SJSA1 (cell line): ENCODE data around the gene CDC34. TPM values are rescaled to one million over a fixed set of nuclear protein-coding genes. Genes with fewer than 3 reads are reported as not detected.

Experiments used
- DNase-seq, 2 experiments: peaks; one replicate each; pipeline ENCODE4 v3.0.0-alpha.2; 2015 to 2020; ENCODE audit warnings: low spot score in 2 of 2, low read depth in 1 of 2
- H3K27ac ChIP-seq: fragments of 250-450 bp; sonication (Bioruptor Pico); 2 replicates; pipeline ENCODE4 v1.5.1; 2020; ENCODE audit warnings: mild to moderate bottlenecking, moderate library complexity
- H3K27me3 ChIP-seq: fragments of 250-450 bp; sonication (Bioruptor Pico); replicated peaks from 2 replicates; pipeline ENCODE4 v1.5.1; 2020; ENCODE audit warnings: mild to moderate bottlenecking, moderate library complexity
- H3K36me3 ChIP-seq: fragments of 250-450 bp; sonication (Bioruptor Pico); 2 replicates; pipeline ENCODE4 v1.5.1; 2020; ENCODE audit warnings: mild to moderate bottlenecking
- H3K4me1 ChIP-seq: fragments of 250-450 bp; sonication (Bioruptor Pico); replicated peaks from 2 replicates; pipeline ENCODE4 v1.6.1; 2021; ENCODE audit warnings: mild to moderate bottlenecking
- H3K4me3 ChIP-seq: fragments of 250-450 bp; sonication (Bioruptor Pico); 2 replicates; pipeline ENCODE4 v1.5.1; 2020; ENCODE audit warnings: mild to moderate bottlenecking
- H3K9me3 ChIP-seq: fragments of 250-450 bp; sonication (Bioruptor Pico); replicated peaks from 2 replicates; pipeline ENCODE4 v1.5.1; 2020; ENCODE audit warnings: mild to moderate bottlenecking
- total RNA-seq: library from RNA; depleted of rRNA; stranded (reverse); fragments of >200 nt; shearing (Covaris generic); gene quantifications from 2 replicates; pipeline ENCODE4 v1.2.3, GENCODE V29; 2014; rRNA removed

Gene CDC34
- total RNA-seq, 1 experiment from 2014 or later, result 62.1 TPM

DNA sequence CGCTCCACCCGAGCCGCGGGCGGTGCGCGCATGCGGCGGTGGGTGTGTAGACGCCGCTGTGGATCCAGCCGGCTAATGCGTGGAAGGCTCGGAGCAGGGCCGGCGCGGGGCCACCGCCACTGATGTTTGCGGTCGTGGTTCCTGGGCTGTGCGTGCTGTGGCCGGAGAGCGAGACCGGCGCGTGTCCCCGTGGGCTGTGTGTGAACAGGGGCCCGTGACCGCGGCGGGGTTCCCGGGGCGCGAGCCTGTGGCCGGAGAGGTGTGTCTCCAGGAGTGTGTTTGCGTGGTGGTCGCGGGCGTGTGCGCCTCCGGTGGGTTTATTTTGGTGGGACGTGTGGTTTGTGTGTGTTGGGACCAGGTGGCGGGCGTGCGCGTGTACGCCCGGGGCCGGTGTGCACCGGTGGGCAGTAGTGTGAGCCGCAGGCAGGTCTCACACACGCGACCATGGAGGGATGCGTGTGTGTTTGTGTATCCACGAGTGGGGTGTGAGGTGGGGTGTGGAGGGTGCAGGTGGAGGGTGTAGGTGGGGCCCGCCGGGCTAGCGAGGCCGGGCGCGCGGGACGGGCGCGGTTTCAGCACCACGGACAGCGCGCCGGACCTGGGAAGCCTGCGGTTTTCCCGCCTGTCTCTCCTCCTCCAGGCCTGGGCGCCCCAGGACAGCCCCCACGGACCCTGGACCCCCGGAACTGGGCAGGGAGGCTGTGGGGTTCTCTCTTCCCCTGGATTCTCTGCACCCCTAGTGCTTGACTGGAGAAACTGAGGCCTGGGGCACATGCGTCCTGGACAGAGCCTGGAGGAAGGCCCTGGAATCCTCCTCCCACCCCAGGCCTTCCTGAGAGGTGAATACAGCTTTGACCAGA lies 59.8 kb downstream of the CDC34 start:
- H3K9me3 ChIP-seq, result peaks cover 3% of the 10 kb centered on the region; the same call in 1 of the 2 replicates
- peaks cover 21% of the 10 kb centered on the region for H3K27me3 ChIP-seq
- H3K27ac ChIP-seq, result no peak overlapping the region
- H3K4me3 ChIP-seq, result peak overlapping the region; percentile 33; the same call in 1 of the 2 replicates
- H3K4me1 ChIP-seq, result peaks cover 42% of the 10 kb centered on the region
- no peak for DNase-seq
- no peaks in the 10 kb centered on the region for H3K36me3 ChIP-seq

Other genes with a start within 250 kb of the CDC34 start
- gene PLPP2, start 240.4 kb upstream of the CDC34 start, total RNA-seq, result 7.3 and 18.5 TPM in 2 replicates
- gene MIER2, start 187.0 kb upstream of the CDC34 start, total RNA-seq, result 19.9 and 26.6 TPM in 2 replicates
- gene C2CD4C, start 122.6 kb upstream of the CDC34 start, total RNA-seq, result 0.05 TPM in 1 of 2 replicates, not detected in the other
- gene SHC2, start 70.7 kb upstream of the CDC34 start, total RNA-seq, result not detected in 2 replicates
- not detected in 2 replicates for gene MADCAM1, start 35.3 kb upstream of the CDC34 start, total RNA-seq
- 68.7 and 73.3 TPM in 2 replicates for gene TPGS1, start 24.3 kb upstream of the CDC34 start, total RNA-seq
- not detected in 2 replicates for gene GZMM, start 12.3 kb downstream of the CDC34 start, total RNA-seq
- 444 and 577 TPM in 2 replicates for gene BSG, start 40.8 kb downstream of the CDC34 start, total RNA-seq
- gene HCN2, start 58.1 kb downstream of the CDC34 start, total RNA-seq, result 2.2 and 4.3 TPM in 2 replicates
- gene POLRMT, start 101.8 kb downstream of the CDC34 start, total RNA-seq, result 44.2 and 44.7 TPM in 2 replicates
- 0.13 TPM in 1 of 2 replicates, not detected in the other for gene FGF22, start 108.1 kb downstream of the CDC34 start, total RNA-seq
- 55.9 and 79.3 TPM in 2 replicates for gene RNF126, start 131.5 kb downstream of the CDC34 start, total RNA-seq
- gene FSTL3, start 144.6 kb downstream of the CDC34 start, total RNA-seq, result 317 and 364 TPM in 2 replicates
- not detected in 2 replicates for gene PRSS57, start 163.7 kb downstream of the CDC34 start, total RNA-seq
- not detected in 2 replicates for gene PALM, start 177.2 kb downstream of the CDC34 start, total RNA-seq
- 0.11 TPM in 1 of 2 replicates, not detected in the other for gene MISP, start 219.4 kb downstream of the CDC34 start, total RNA-seq